ENCODE results near the gene USP28. TPM values are rescaled to one million over a fixed set of nuclear protein-coding genes. Genes with fewer than 3 reads are reported as not detected.
A peak's percentile ranks its signal among the peaks of the same experiment; 100 is the strongest.
"Not testable (repeated sequence)": the region's sequence is repeated elsewhere in the genome, so short reads cannot be mapped to it uniquely, and the experiment has no call there.

Gene USP28
- total RNA-seq, 2 donors from 2014 or later = 44.5 to 56.4 TPM

DNA sequence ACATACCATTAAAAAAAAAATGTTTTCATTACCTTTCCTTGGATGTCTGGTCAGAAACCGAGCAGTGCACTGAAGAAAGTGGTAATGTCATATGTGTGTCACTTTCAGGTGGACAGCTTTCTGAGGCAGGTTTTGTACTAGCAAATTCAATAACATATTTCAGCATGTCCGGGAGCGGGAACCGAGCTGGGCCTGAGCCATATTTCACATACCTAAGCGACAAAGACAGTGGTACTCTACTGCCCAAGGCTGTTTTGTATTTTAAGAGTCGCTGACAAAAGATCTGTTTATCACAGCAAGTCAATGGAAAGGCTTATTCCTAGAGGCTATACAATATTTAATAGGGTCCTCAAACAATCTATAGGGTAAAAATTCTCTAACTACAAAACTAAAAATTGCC, 57.7 kb downstream of the USP28 start:
- peaks cover 7% of the 10 kb centered on the region in 2 donors for H3K36me3 Mint-ChIP-seq
- H3K9me3 Mint-ChIP-seq = no peaks in the 10 kb centered on the region
- no peak overlapping the region for H3K27ac Mint-ChIP-seq
- ATAC-seq (no peak), DNase-seq (ENCODE audit: low spot score in 2 of 2) (no peak)

DNA sequence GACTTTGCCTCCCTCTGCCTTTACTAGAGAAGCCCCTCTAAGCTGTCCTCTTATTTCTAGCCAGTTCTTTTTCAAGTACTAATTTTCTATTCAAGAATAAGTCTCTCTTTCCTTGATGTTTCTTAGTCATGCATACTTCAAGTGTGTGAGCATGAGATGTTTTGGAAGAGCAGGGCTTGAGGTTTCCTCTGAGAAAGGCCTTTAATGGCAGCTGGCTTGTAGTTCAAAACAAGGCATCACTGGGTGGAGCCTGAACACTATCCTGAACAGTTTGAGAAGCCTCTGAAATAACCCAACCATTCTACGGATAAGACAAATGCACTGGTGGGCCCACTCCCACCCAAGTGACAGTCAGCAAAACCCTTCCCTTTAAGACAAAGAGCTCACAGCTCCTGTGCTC, 58.2 kb downstream of the USP28 start:
- DNase-seq (ENCODE audit: low spot score in 2 of 2) (no peak), ATAC-seq (no peak)
- no peaks in the 10 kb centered on the region for H3K9me3 Mint-ChIP-seq
- peak overlapping the region in 1 of 2 donors; percentile 50 for H3K27ac Mint-ChIP-seq
- peaks cover 7% of the 10 kb centered on the region in 2 donors for H3K36me3 Mint-ChIP-seq

DNA sequence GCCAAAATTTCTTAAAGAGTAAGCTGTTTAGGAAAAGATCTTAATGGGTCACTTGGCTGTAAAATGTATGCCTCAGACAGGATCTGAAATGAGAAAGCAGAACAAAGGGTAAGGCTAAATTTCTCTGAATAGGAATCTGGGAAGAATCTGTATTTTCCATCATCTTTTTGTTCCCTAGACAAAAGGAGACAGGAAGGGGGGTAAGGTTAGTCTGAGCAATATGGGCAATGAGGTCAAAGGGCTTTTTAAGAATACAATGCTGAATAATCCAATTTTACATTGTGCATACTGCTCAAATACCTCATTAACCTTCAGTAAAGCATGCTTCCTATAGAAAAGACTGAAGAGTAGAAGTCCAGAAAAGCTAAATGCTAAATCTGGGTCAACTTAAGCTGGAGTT, 61.2 kb downstream of the USP28 start:
- ATAC-seq = no peak
- H3K9me3 Mint-ChIP-seq = no peaks in the 10 kb centered on the region
- DNase-seq (ENCODE audit: low spot score in 2 of 2) = no peak
- H3K27ac Mint-ChIP-seq = no peak overlapping the region
- H3K36me3 Mint-ChIP-seq = peaks cover 0 to 7% of the 10 kb centered on the region in 2 donors

DNA sequence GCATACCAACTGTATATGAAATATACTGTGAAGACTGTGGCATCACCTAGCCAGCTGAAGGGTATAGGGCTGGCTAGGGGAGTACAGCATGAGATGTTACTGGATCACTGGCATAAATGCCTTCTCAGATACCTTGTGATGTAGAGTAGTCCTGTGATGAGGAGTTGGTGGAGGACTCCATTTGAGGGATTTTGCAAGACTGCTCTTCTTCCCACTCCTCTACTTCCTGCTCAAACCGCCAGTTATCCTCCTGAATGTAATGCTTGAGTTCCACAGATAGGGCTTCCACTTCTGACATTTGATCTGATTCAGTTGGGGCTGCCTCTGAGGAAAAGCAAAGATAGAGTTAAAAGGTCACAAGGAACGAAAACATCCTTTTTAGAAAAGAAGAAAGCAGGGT, 66.4 kb downstream of the USP28 start:
- ATAC-seq (no peak), DNase-seq (ENCODE audit: low spot score in 2 of 2) (no peak)
- Mint-ChIP-seq H3K36me3 (peaks cover 0 to 4% of the 10 kb centered on the region in 2 donors), H3K27ac (no peak overlapping the region), H3K9me3 (no peaks in the 10 kb centered on the region)

DNA sequence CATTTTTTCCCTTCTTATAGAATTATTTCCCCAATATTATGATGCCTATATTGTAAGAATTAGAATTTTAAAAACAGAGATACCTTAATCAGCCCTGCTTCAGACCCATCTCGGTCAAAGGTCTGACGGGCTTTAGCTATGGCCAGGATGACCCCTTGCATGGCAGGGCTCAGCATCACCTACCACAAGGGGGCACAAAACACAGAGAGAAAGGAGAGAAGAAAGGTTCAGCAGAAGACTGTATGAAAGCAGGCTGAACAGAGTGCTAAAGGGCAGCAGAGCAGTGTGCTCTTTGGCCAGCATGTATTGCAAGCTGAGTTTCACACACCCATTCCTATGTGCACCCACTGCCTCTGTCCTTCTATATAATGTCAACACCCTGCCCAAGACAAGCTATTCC, 69.0 kb downstream of the USP28 start:
- Mint-ChIP-seq H3K27ac (no peak overlapping the region), H3K36me3 (peaks cover 0 to 5% of the 10 kb centered on the region in 2 donors), H3K9me3 (no peaks in the 10 kb centered on the region)
- peak in 1 of 2 donors; percentile 17 for DNase-seq (ENCODE audit: low spot score in 2 of 2)
- ATAC-seq = peak; percentile 28 to 37

DNA sequence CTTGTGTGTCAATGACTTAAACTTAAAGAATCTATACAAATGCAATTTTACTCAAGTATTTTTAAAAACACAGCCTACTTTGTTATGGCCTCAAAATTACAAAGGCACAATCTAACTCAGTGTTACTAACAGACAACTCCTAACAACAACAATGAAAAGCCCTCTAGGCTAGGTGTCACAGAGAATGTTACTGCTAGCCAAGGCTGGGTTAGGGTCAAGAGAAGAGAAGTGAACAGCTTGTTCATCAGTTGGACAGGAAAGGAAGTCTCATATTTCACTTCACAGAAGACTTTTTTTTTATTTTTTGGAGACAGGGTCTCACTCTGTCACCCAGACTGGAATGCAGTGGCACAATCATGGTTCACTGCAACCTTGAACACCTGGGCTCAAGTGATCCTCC, 69.7 kb downstream of the USP28 start:
- Mint-ChIP-seq H3K27ac (no peak overlapping the region), H3K36me3 (peaks cover 0 to 13% of the 10 kb centered on the region in 2 donors), H3K9me3 (no peaks in the 10 kb centered on the region)
- ATAC-seq = no peak
- DNase-seq (ENCODE audit: low spot score in 2 of 2) = no peak

DNA sequence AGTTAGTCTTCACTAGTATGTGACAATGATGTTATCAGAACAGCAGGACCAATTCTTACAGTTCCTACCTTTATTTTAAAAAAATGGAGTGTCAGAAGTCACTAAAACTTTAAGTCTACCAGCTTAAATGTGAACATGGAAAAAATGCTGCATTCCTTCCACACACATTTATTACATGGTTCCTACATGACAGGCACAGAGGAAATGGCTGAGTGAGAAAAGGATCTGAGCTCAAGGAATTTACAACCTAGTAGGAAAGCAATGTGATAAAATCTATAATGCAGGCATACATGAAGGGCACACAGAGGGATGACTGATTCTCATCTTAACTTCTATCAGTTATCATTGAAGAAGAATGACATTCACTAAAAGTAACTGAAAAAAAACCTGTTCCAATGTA, 72.8 kb downstream of the USP28 start:
- no peak overlapping the region for H3K27ac Mint-ChIP-seq
- peaks cover 0 to 17% of the 10 kb centered on the region in 2 donors for H3K36me3 Mint-ChIP-seq
- no peaks in the 10 kb centered on the region for H3K9me3 Mint-ChIP-seq
- no peak for DNase-seq (ENCODE audit: low spot score in 2 of 2)
- ATAC-seq = no peak

DNA sequence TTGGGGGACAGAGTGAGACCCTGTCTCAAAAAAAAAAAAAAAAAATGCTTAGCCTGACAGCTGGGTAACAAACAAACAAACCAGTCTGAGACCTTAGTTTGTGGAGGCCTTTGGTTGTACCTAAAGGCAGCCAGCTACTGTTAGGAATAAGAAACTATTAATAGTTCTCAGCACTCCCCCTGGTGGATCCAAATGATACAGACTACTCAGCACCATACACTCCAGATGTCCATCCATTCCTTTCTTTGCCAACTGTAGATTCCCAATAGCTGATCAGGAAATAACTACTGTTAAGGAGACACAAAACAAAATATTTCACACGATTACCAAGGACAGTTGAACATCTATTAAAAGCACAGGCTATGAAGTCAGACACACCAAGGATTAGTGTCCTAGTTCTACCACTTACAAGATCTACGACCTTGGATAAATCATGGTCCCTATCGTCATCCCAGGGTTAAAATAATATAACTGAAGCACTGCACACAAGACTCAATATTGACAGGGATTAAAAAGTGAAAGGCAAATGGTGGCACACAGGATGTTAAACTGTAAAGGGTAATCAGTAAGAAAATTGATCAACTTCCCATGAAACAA, 78.6 kb downstream of the USP28 start:
- ATAC-seq = peak; percentile 57 to 71
- no peaks in the 10 kb centered on the region for H3K9me3 Mint-ChIP-seq
- peak in 1 of 2 donors; percentile 4 for DNase-seq (ENCODE audit: low spot score in 2 of 2)
- peaks cover 0 to 13% of the 10 kb centered on the region in 2 donors for H3K36me3 Mint-ChIP-seq
- H3K27ac Mint-ChIP-seq = no peak overlapping the region

DNA sequence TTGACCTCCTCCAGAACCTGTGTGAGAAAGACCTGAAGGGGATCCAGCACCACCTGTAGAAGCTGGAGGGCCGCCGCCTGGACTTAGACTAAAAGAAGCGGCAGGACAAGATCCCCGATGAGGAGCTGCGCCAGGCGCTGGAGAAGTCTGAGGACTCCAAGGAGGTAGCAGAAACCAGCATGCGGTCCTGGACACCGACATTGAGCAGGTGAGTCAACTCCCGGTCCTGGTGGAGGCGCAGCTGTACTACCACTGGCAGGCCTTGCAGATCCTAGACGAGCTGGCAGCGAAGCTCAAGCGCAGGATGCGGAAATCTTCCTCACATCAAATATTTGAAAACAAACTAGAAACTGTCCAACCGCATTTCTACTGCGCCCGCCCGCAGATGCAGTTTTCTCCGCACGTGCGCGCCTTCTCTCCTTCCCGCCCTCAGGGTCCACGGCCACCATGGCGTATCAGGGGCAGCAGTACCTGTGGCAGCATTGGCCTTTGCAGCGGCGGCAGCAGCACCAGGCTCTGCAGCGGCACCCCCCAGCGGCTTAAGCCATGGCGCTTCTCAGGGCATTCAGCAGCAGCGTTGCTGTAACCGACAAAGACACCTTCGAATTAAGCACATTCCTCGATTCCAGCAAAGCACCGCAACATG, 85.6 kb downstream of the USP28 start:
- no peaks in the 10 kb centered on the region for H3K36me3 Mint-ChIP-seq
- no peak for ATAC-seq
- no peak overlapping the region for H3K27ac Mint-ChIP-seq
- H3K9me3 Mint-ChIP-seq = no peaks in the 10 kb centered on the region
- no peak for DNase-seq (ENCODE audit: low spot score in 2 of 2)

DNA sequence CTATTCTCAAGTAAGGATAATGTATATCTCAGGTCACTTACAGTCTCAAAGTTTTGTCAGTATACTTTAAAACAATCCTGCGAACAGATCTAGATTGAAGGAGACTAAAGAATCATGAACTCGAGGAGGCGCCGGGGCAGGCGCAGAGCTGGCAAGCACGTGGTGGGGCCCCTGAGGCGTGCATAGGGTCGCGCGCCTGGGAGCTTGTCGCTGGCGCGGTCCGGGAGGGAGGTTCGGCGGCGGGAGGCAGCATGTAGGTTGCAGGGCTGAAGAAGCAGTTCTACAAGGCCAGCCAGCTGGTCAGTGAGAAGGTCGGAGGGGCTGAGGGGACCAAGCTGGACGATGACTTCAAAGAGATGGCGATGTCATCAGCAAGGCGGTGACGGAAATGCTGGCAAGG, 86.4 kb downstream of the USP28 start:
- H3K9me3 Mint-ChIP-seq; DNase-seq (ENCODE audit: low spot score in 2 of 2); H3K27ac Mint-ChIP-seq; H3K36me3 Mint-ChIP-seq; ATAC-seq: not testable (repeated sequence)

DNA sequence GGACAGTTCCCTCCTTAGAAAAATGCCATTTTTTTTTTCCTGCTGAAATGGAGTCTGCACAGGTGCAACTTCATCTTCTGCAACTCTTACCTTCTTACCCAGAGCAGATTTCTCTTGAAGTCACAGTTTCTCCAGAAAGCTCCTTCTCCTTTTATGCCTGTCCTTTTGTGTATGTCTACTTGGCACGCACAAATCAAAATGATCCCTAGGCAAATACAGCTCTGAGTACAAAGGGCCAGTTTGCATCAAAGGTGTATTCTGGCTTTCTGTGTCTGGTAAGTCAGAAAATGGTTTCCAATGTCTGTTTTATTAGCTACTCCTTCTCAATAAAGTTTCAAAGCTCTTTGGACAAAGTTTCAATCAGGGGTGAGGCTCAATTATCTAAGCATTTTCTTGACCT, 93.2 kb downstream of the USP28 start:
- Mint-ChIP-seq H3K9me3 (no peaks in the 10 kb centered on the region), H3K36me3 (no peaks in the 10 kb centered on the region), H3K27ac (no peak overlapping the region)
- ATAC-seq = no peak
- DNase-seq (ENCODE audit: low spot score in 2 of 2) = no peak

DNA sequence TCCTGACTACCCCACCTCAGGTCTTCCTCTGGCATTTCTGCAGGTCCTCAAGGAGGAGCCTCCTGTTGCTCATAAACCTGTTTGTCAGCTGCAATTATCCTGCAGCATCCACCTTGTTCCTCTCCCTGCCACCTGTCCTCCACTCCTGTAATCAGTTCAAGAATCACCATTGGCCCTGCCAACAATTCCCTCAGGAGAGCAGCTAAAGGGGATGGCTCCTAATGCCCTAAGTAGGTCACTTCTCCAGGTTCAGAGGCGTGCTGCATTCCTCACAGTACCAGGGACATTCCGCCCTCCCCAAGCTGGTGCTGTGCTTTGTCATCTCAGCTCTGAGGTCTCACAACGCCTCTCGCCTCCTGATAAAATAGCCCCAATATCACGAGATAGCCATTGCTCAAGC, 93.7 kb downstream of the USP28 start:
- Mint-ChIP-seq H3K27ac (no peak overlapping the region), H3K9me3 (no peaks in the 10 kb centered on the region), H3K36me3 (no peaks in the 10 kb centered on the region)
- DNase-seq (ENCODE audit: low spot score in 2 of 2) (no peak), ATAC-seq (no peak)

DNA sequence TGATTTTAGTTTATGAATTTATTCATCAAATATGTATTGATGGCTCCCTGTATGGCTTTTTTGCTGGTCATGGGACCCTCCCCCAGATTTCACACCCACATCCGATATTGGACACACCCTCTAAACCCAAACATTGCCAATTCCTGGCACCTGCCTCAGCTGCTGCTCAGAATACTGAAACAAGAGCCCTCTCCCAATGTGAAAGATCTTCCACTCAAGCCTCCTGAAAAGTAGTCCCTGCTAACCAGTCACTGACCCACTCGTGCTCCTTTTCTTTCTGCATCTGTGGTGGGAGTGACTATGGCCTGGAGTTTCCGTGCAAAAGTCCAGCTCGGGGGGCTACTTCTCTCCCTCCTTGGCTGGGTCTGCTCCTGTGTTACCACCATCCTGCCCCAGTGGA, 95.9 kb downstream of the USP28 start, which contains the start of gene CLDN25:
Gene CLDN25 (plus strand): TSS at position 301 of the 400 bp plus-strand sequence. CDS start 0 bp downstream, at position 301.
- DNase-seq (ENCODE audit: low spot score in 2 of 2) = no peak
- no peaks in the 10 kb centered on the region for H3K9me3 Mint-ChIP-seq
- no peak within 1 kb of the TSS for H3K27ac Mint-ChIP-seq
- no peak for ATAC-seq
- H3K36me3 Mint-ChIP-seq = no peaks in the 10 kb centered on the region

DNA sequence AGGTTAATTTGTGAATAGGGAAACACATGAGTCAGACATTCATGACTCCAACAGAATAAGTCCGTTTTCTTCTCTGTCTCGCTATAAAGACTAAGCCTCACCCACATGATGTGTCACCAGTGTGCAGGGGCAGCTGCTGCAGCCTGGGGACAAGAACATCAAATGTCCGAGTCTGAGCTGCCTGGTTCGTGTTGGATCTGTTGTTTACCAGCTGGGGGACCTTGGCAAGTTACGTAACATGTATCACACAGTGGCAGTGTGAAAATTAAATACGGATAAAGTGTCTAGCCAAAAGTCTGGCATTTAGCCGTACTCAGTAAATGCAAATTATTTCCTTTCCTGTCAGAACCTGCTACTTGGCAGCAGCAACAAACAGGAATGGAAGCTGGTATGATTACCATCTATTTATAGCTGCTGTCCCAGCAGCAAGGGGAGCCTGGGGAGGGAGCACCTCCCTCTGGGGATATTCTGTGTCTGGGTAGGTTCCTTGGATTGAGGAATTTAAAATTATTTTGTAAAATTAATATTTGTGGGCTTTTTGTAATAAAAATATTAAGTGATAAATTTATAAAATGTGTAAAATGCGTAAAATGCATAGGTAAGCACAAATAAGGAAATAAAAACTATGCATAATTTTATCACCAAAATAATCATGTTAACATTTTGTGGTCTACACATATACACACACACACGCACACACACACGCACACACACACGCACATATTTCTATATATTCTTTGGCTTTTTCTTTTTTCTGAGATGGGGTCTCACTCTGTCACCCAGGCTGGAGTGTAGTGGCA, 97.1 kb downstream of the USP28 start:
- Mint-ChIP-seq H3K27ac (no peak overlapping the region), H3K36me3 (peaks cover 4% of the 10 kb centered on the region in 2 donors), H3K9me3 (no peaks in the 10 kb centered on the region)
- no peak for DNase-seq (ENCODE audit: low spot score in 2 of 2)
- no peak for ATAC-seq

DNA sequence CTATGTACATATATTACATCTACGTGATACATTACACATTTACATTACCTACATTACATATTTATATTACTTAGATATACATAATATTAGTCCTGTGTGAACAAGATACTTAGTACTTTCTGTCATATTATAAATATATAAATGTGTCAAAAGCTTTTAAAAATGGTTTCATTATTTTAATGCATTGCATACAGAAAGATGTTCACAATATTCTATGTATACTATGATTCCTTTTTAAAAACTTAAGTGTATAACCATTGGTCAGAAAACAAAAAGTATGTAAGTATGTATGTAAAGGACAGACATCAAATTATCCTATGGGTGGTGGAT, 101.2 kb downstream of the USP28 start:
- Mint-ChIP-seq H3K36me3 (peaks cover 9 to 10% of the 10 kb centered on the region in 2 donors), H3K9me3 (no peaks in the 10 kb centered on the region), H3K27ac (peak overlapping the region; percentile 98 to 100)
- ATAC-seq (no peak), DNase-seq (ENCODE audit: low spot score in 2 of 2) (no peak)

DNA sequence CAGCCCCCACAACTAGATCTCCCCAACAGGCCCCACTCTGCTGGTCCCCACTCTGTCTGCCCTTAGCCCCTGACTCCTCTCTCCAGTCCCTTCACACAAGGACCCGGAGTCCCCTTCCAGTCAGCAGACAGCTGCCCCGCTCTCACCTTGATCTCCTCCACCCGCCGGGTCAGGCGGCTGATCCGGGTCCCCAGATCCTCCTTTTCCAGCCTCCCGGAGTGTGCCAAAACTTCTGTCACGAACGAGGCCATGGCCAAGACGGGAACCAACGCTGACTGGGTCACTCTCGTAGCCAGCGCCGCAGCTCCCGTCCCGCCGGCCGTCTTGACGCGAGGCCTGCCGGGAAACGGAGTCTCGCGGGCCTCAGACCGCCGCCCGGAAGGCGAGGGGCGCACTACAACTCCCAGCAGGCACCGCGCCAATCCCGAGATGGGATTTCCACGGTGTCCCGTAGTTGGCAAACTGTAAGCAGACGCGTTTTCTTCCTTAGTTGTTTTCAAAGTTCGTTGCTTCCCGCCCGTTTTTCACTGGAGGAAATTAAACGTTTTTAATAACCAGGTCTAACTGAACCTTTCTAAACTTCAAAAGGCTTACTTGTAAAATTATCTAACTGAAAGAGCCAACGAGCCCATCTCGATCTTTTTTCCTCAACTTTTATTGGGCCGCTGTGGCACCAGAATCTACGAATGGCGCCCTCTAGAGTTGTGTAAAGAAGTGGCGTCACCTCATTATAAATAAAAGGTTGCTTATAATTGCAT, 101.8 kb downstream of the USP28 start, which contains the start of gene ZW10:
Gene ZW10 (minus strand): TSS at position 277 of the 758 bp plus-strand sequence. CDS start 26 bp downstream, at position 251.
- Mint-ChIP-seq H3K36me3 (peaks cover 9 to 10% of the 10 kb centered on the region in 2 donors), H3K9me3 (no peaks in the 10 kb centered on the region), H3K27ac (peak within 1 kb of the TSS; percentile 98 to 100)
- ATAC-seq (peak; percentile 98 to 99), DNase-seq (ENCODE audit: low spot score in 2 of 2) (peak; percentile 90 to 95)

DNA sequence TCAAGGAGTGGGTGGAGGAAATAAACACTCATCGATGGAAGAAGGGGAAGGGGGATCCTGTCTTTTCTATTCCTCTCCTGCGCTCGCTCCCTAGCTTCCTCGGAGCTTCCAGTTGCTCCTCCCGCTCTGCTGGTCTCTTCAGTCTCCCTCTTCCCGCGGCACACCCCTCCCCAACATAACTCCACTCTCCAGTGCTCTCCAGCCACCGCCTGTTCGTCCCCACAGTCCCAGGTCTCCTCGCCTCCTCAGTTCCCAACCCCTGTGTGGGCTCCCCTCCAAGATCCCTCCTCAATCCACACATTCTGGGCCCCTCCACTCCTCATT, 102.3 kb downstream of the USP28 start:
- H3K27ac Mint-ChIP-seq = peak overlapping the region; percentile 98 to 100
- no peak for DNase-seq (ENCODE audit: low spot score in 2 of 2)
- no peak for ATAC-seq
- H3K36me3 Mint-ChIP-seq = peaks cover 9 to 12% of the 10 kb centered on the region in 2 donors
- H3K9me3 Mint-ChIP-seq = no peaks in the 10 kb centered on the region
